Tibial artery (tissue), 4 donors: ENCODE data around the gene AGBL1.

ENCODE experiments used
- DNase-seq, 2 donors: peaks; one replicate each; pipeline ENCODE4 v3.0.0-alpha.2; 2019
- H3K27ac ChIP-seq, 2 donors: fragments of 200-600 bp; sonication (generic) in 1 of 2; 1 replicate in 1 of 2; 2 replicates in 1 of 2; pipeline ENCODE4 v1.5.1; 2018 to 2019; ENCODE audit warnings: mild to moderate bottlenecking in 1 of 2
- H3K27me3 ChIP-seq, 2 donors: fragments of 200-600 bp; sonication (generic) in 1 of 2; one replicate each; pipeline versions ENCODE4 v1.5.1 to v1.6.0; 2016 to 2019
- H3K36me3 ChIP-seq, 3 donors: fragments of 200-600 bp; sonication (generic) in 2 of 3; one replicate each; pipeline ENCODE4 v1.5.1; 2016 to 2019; ENCODE audit warnings: mild to moderate bottlenecking in 2 of 3
- H3K4me1 ChIP-seq, 4 donors: fragments of 200-600 bp; sonication (generic) in 2 of 4; 1 replicate in 3 of 4; 2 replicates in 1 of 4; pipeline ENCODE4 v1.5.1; 2016 to 2019
- H3K4me3 ChIP-seq, 2 donors: fragments of 200-600 bp; sonication (generic) in 1 of 2; 1 replicate in 1 of 2; 2 replicates in 1 of 2; pipeline ENCODE4 v1.5.1; 2018 to 2019; ENCODE audit warnings: mild to moderate bottlenecking in 2 of 2
- H3K9me3 ChIP-seq, 3 donors: fragments of 200-600 bp; sonication (generic) in 1 of 3; one replicate each; pipeline ENCODE4 v1.5.1; 2016 to 2019
- CTCF ChIP-seq, 2 experiments: fragments of 200-600 bp in 1 of 2; fragments of 450-650 bp in 1 of 2; IDR thresholded peaks; one replicate each; pipeline ENCODE4 v1.5.1; 2017 to 2019; ENCODE audit warnings: antibody characterized with exemption in 2 of 2, mild to moderate bottlenecking in 1 of 2, moderate library complexity in 1 of 2
- intact Hi-C: fragments of 100-400 bp; cut with DNase I; formaldehyde crosslinking; loops from one replicate; pipeline ENCODE4 v1.15.0; 2023; ENCODE audit warnings: low total_unique reads

AGBL1 gene

DNA sequence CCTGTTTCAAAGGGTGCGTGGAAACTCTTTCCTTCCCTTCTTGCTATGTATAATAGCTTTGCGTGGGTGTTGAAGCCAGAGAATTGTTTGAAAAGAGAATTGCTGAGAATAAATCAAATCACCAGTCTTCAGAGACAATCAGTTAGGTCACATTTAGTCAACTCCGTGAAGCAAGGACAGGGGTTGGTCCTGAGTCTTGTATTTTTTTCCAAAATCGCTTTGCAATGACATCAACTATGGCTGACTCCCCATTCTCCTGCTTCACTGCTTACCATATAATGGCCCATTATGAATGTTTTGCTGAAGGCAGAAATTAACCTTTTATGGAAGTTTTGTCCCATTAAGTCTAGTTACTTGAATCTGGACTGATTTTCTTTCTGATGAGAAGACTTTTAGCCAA, 852.8 kb downstream of the AGBL1 start:
- no peak for TF ChIP-seq CTCF (IDR thresholded peaks at IDR 0.05)
- Histone ChIP-seq H3K36me3 (no peaks in the 10 kb centered on the region), H3K4me3 (no peak overlapping the region), H3K27me3 (no peaks in the 10 kb centered on the region), H3K27ac (no peak overlapping the region), H3K4me1 (no peaks in the 10 kb centered on the region), H3K9me3 (no peaks in the 10 kb centered on the region)
- intact Hi-C loops, result no loop called here
- no peak for DNase-seq

DNA sequence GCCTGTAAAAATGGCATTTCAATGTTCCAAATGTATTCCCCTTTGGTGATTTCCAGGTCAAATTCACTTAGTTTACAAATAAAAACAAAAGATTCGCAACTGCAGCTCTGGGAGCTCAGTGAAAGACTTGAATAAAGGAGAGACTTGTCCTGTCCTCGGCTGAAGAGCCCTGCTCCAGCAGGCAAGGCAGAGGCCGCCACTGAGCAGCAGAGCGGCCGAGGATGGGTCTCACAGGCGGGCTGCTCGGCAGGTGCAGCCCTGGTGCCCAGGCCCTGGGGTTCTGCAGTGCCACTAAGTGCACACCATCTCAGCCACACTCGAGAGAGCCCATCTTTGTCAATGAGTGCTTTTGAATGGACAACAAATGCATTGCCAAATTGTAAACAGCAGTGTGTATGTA, 856.2 kb downstream of the AGBL1 start:
- no peak for DNase-seq
- H3K4me3 ChIP-seq, result no peak overlapping the region

GRCh38 chr15:86942285-86942684, 862.6 kb downstream of the AGBL1 start:
- intact Hi-C loops, result loop anchor here (1.0 kb wide), 1 partner anchor 22 kb away; no protein-coding TSS in a partner anchor

More for the DNA sequence above, 856.2 kb downstream of the AGBL1 start:
- intact Hi-C loops, result no loop called here
- Histone ChIP-seq H3K27ac (no peak overlapping the region), H3K9me3 (no peaks in the 10 kb centered on the region), H3K4me1 (no peaks in the 10 kb centered on the region), H3K36me3 (no peaks in the 10 kb centered on the region), H3K27me3 (no peaks in the 10 kb centered on the region)
- TF ChIP-seq CTCF (IDR thresholded peaks at IDR 0.05), result no peak

DNA sequence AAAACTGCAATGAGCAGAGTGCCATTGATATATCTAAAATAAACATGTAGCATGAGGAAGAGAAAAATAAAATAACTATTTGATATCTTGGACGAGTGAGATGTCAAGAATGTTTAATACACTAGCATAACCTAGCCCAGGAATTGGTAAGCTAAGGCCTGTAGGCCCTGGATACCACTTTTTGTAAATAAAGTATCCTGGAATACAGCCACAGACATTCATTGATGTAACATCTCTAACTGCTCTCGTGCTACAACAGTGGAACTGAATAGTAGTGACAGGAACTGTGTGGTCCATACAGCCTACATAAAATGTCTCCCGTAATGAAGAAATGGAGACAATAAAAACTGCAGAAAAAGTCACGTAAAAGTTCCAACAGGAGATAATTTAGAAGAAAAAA, 869.0 kb downstream of the AGBL1 start:
- no peaks in the 10 kb centered on the region for H3K9me3 ChIP-seq
- H3K36me3 ChIP-seq, result no peaks in the 10 kb centered on the region
- H3K27me3 ChIP-seq, result no peaks in the 10 kb centered on the region
- TF ChIP-seq CTCF (IDR thresholded peaks at IDR 0.05), result no peak
- H3K4me1 ChIP-seq, result no peaks in the 10 kb centered on the region
- H3K27ac ChIP-seq, result no peak overlapping the region
- no peak overlapping the region for H3K4me3 ChIP-seq
- no peak for DNase-seq
- intact Hi-C loops, result no loop called here

More at GRCh38 chr15:86942285-86942684, 862.6 kb downstream of the AGBL1 start:
- DNase-seq, result no peak
- no peak for TF ChIP-seq CTCF (IDR thresholded peaks at IDR 0.05)
- Histone ChIP-seq H3K9me3 (no peaks in the 10 kb centered on the region), H3K27ac (no peak overlapping the region), H3K27me3 (no peaks in the 10 kb centered on the region), H3K4me3 (no peak overlapping the region), H3K36me3 (no peaks in the 10 kb centered on the region), H3K4me1 (no peaks in the 10 kb centered on the region)

GRCh38 chr15:86959254-86959653, 879.6 kb downstream of the AGBL1 start:
- no peaks in the 10 kb centered on the region for H3K36me3 ChIP-seq
- no peaks in the 10 kb centered on the region for H3K9me3 ChIP-seq
- H3K4me3 ChIP-seq, result no peak overlapping the region
- TF ChIP-seq CTCF (IDR thresholded peaks at IDR 0.05), result no peak
- DNase-seq, result no peak
- no peaks in the 10 kb centered on the region for H3K27me3 ChIP-seq
- intact Hi-C loops, result no loop called here
- no peaks in the 10 kb centered on the region for H3K4me1 ChIP-seq
- H3K27ac ChIP-seq, result no peak overlapping the region

- Histone ChIP-seq H3K4me1 (no peaks in the 10 kb centered on the region), H3K27ac (no peak overlapping the region), H3K36me3 (no peaks in the 10 kb centered on the region), H3K4me3 (no peak overlapping the region), H3K9me3 (no peaks in the 10 kb centered on the region), H3K27me3 (no peaks in the 10 kb centered on the region)
- TF ChIP-seq CTCF (IDR thresholded peaks at IDR 0.05), result no peak
- no peak for DNase-seq
- intact Hi-C loops, result no loop called here
Observed at GRCh38 chr15:86961669-86962068, 882.0 kb downstream of the AGBL1 start.
